Esophagus muscularis mucosa (tissue), 4 donors: ENCODE data around the gene FAM131B.

ENCODE experiments used
- CTCF ChIP-seq, 3 experiments: fragments of 200-600 bp in 2 of 3; fragments of 450-650 bp in 1 of 3; sonication (generic) in 2 of 3; IDR thresholded peaks; one replicate each; pipeline ENCODE4 v1.5.1; 2017 to 2019; ENCODE audit warnings: antibody characterized with exemption in 3 of 3, mild to moderate bottlenecking in 2 of 3, moderate library complexity in 1 of 3
- EP300 ChIP-seq: sonication (generic); formaldehyde crosslinking; IDR thresholded peaks from one replicate; pipeline ENCODE4 v1.6.1; 2017; ENCODE audit warnings: antibody characterized with exemption
- POLR2A ChIP-seq: fragments of 450-650 bp; IDR thresholded peaks from one replicate; pipeline ENCODE4 v1.6.1; 2017; ENCODE audit warnings: antibody characterized with exemption, moderate library complexity, mild to moderate bottlenecking, low read depth

- TF ChIP-seq CTCF (IDR thresholded peaks at IDR 0.05) (no peak), POLR2A (peak; percentile 89), EP300 (no peak)
Measured at GRCh38 chr7:143380646-143381426, 18.3 kb upstream of the FAM131B start, which contains the start of gene ZYX.
